Measurements from ENCODE around the gene BCL6.

BCL6 gene

GRCh38 chr3:187738331-187739093 lies 6.8 kb downstream of the BCL6 start:
- no peak for DNase-seq

- no peak for DNase-seq
These were observed 7.3 kb downstream of the BCL6 start for GRCh38 chr3:187738071-187738330.

GRCh38 chr3:187737368-187738070 lies 7.7 kb downstream of the BCL6 start:
- DNase-seq, result no peak

GRCh38 chr3:187737006-187737367 lies 8.3 kb downstream of the BCL6 start:
- DNase-seq, result no peak

- no peak for DNase-seq
These were observed 8.8 kb downstream of the BCL6 start for GRCh38 chr3:187736418-187736871.

GRCh38 chr3:187735837-187736236 lies 9.4 kb downstream of the BCL6 start:
- DNase-seq, result no peak

- DNase-seq, result no peak
These were observed 9.9 kb downstream of the BCL6 start for GRCh38 chr3:187735383-187735782.

GRCh38 chr3:187734841-187735240 lies 10.4 kb downstream of the BCL6 start:
- DNase-seq, result no peak

- DNase-seq, result no peak
These were observed 11.9 kb downstream of the BCL6 start for GRCh38 chr3:187733371-187733770.

- DNase-seq, result no peak
These were observed 15.7 kb downstream of the BCL6 start for GRCh38 chr3:187729598-187729997.

- no peak for DNase-seq
These were observed 16.2 kb downstream of the BCL6 start for GRCh38 chr3:187728940-187729583.

GRCh38 chr3:187728248-187728647 lies 17.0 kb downstream of the BCL6 start:
- no peak for DNase-seq

GRCh38 chr3:187726564-187726963 lies 18.7 kb downstream of the BCL6 start:
- no peak for DNase-seq

- DNase-seq, result no peak
These were observed 19.5 kb downstream of the BCL6 start for GRCh38 chr3:187725653-187726370.

GRCh38 chr3:187725224-187725623 lies 20.0 kb downstream of the BCL6 start:
- DNase-seq, result no peak

- DNase-seq, result no peak
These were observed 23.1 kb downstream of the BCL6 start for GRCh38 chr3:187722206-187722612.

- DNase-seq, result no peak
These were observed 24.2 kb downstream of the BCL6 start for GRCh38 chr3:187721055-187721454.

GRCh38 chr3:187720337-187720670 lies 25.0 kb downstream of the BCL6 start:
- DNase-seq, result no peak

- DNase-seq, result no peak
These were observed 25.5 kb downstream of the BCL6 start for GRCh38 chr3:187719628-187720336.

- DNase-seq, result no peak
These were observed 26.5 kb downstream of the BCL6 start for GRCh38 chr3:187718802-187719201.

- DNase-seq, result no peak
These were observed 27.7 kb downstream of the BCL6 start for GRCh38 chr3:187717572-187717971.

- peak; percentile 22 to 55 for DNase-seq
These were observed 30.8 kb downstream of the BCL6 start for GRCh38 chr3:187714404-187714979.

GRCh38 chr3:187713504-187713903 lies 31.8 kb downstream of the BCL6 start:
- no peak for DNase-seq

Measured in NCI-H1930 (cell line).